IMR-90 (cell line): Measurements from ENCODE around the gene NUAK1. TPM values are rescaled to one million over a fixed set of nuclear protein-coding genes. Genes with fewer than 3 reads are reported as not detected.

ENCODE experiments used
- ATAC-seq: fragments of 200-7000 bp; cut with Tn5 transposase; 2 replicates; pipeline ENCODE4 v1.9.1; 2020; ENCODE audit warnings: low read depth, mild to moderate bottlenecking, moderate library complexity
- BruUV-seq: library from RNA; stranded (reverse); fragments of 400-500 nt; replicated peaks from 2 replicates; lab custom pipeline; 2021; lab: Mats Ljungman, UMichigan
- CTCF ChIA-PET: fragments of 300-600 bp; formaldehyde crosslinking; extraction: SDS; loops from one replicate; lab custom pipeline; 2021; ENCODE audit warnings: antibody characterized with exemption; lab: Yijun Ruan, JAX
- POLR2A ChIA-PET: fragments of 300-600 bp; sonication (Branson Sonifier 250); formaldehyde crosslinking; loops from one replicate; lab custom pipeline; 2022; ENCODE audit warnings: antibody characterized with exemption; ENCODE audit not compliant: unreplicated experiment; lab: Charles Lee
- DNase-seq: peaks from one replicate; pipeline ENCODE4 v3.0.0; 2013
- H2AFZ ChIP-seq: replicated peaks from 2 replicates; pipeline ENCODE3; 2013; ENCODE audit warnings: low read length, mild to moderate bottlenecking; ENCODE audit not compliant: poor library complexity
- H2AK5ac ChIP-seq: 2 replicates; pipeline ENCODE4 v1.6.1; 2013; ENCODE audit warnings: low read depth, low read length, inconsistent platforms
- H2AK9ac ChIP-seq: replicated peaks from 2 replicates; pipeline ENCODE3; 2013; ENCODE audit warnings: mild to moderate bottlenecking, low read depth, low read length, moderate library complexity; ENCODE audit not compliant: poor library complexity
- H2BK120ac ChIP-seq: 2 replicates; pipeline ENCODE4 v1.6.1; 2013; ENCODE audit warnings: low read depth, low read length, inconsistent platforms
- H2BK15ac ChIP-seq: 3 replicates; pipeline ENCODE4 v1.6.1; 2013; ENCODE audit warnings: low read depth, low read length, inconsistent platforms
- H2BK20ac ChIP-seq: 2 replicates; pipeline ENCODE4 v1.6.1; 2013; ENCODE audit warnings: low read depth, mild to moderate bottlenecking, inconsistent platforms, low read length, moderate library complexity
- H2BK5ac ChIP-seq: 2 replicates; pipeline ENCODE4 v1.6.1; 2013; ENCODE audit warnings: mild to moderate bottlenecking, low read depth, low read length, inconsistent platforms; ENCODE audit not compliant: poor library complexity, severe bottlenecking
- H3K14ac ChIP-seq: replicated peaks from 2 replicates; pipeline ENCODE4 v1.6.1; 2013; ENCODE audit warnings: low read depth, low read length, inconsistent platforms
- H3K18ac ChIP-seq: 2 replicates; pipeline ENCODE4 v1.6.1; 2013; ENCODE audit warnings: low read depth, low read length, control low read depth
- H3K23ac ChIP-seq: 2 replicates; pipeline ENCODE4 v1.6.1; 2013; ENCODE audit warnings: low read depth, low read length, inconsistent platforms
- H3K27ac ChIP-seq: 2 replicates; pipeline ENCODE4 v1.5.1; 2013; ENCODE audit warnings: mild to moderate bottlenecking, control low read depth, low read length; ENCODE audit not compliant: insufficient read depth
- H3K27me3 ChIP-seq: 2 replicates; pipeline ENCODE4 v1.6.1; 2013; ENCODE audit warnings: low read length; ENCODE audit not compliant: control insufficient read depth, insufficient read depth
- H3K36me3 ChIP-seq: 2 replicates; pipeline ENCODE4 v1.6.1; 2013; ENCODE audit warnings: low read length, mixed read lengths; ENCODE audit not compliant: control insufficient read depth, insufficient read depth
- H3K4ac ChIP-seq: 2 replicates; pipeline ENCODE4 v1.6.1; 2013; ENCODE audit warnings: low read depth, low read length, inconsistent platforms
- H3K4me1 ChIP-seq: 2 replicates; pipeline ENCODE4 v1.6.1; 2013; ENCODE audit warnings: low read length, mixed read lengths; ENCODE audit not compliant: control insufficient read depth, insufficient read depth
- H3K4me2 ChIP-seq: 2 replicates; pipeline ENCODE4 v1.6.1; 2013; ENCODE audit warnings: low read depth, mild to moderate bottlenecking, control low read depth, low read length, moderate library complexity
- H3K4me3 ChIP-seq: 2 replicates; pipeline ENCODE4 v1.5.1; 2013; ENCODE audit warnings: low read depth, mild to moderate bottlenecking, control low read depth, low read length, moderate library complexity; ENCODE audit not compliant: insufficient read depth
- H3K56ac ChIP-seq: 2 replicates; pipeline ENCODE4 v1.6.1; 2013; ENCODE audit warnings: low read length, inconsistent platforms; ENCODE audit not compliant: insufficient read depth; ENCODE audit errors: extremely low read depth
- H3K79me1 ChIP-seq, 2 experiments: 2 replicates each; pipeline ENCODE4 v1.6.1; 2013; ENCODE audit warnings: low read length in 2 of 2, inconsistent platforms in 1 of 2, low read depth in 1 of 2
- H3K9ac ChIP-seq: 2 replicates; pipeline ENCODE4 v1.6.1; 2013; ENCODE audit warnings: low read depth, low read length, control low read depth
- H3K9me1 ChIP-seq: 2 replicates; pipeline ENCODE4 v1.6.1; 2013; ENCODE audit warnings: low read length, inconsistent platforms; ENCODE audit not compliant: insufficient read depth
- H3K9me3 ChIP-seq: 2 replicates; pipeline ENCODE4 v1.6.1; 2013; ENCODE audit warnings: low read length; ENCODE audit not compliant: control insufficient read depth, insufficient read depth
- H4K20me1 ChIP-seq: 2 replicates; pipeline ENCODE4 v1.6.1; 2013; ENCODE audit warnings: low read length, inconsistent platforms; ENCODE audit not compliant: insufficient read depth
- H4K5ac ChIP-seq: 2 replicates; pipeline ENCODE4 v1.6.1; 2013; ENCODE audit warnings: mild to moderate bottlenecking, low read depth, low read length, control low read depth
- H4K8ac ChIP-seq, 2 experiments: 2 replicates each; pipeline ENCODE4 v1.6.1; 2013; ENCODE audit warnings: low read depth in 2 of 2, low read length in 2 of 2, control low read depth in 1 of 2, inconsistent platforms in 1 of 2
- H4K91ac ChIP-seq: 2 replicates; pipeline ENCODE4 v1.6.1; 2013; ENCODE audit warnings: low read depth, low read length, inconsistent platforms; ENCODE audit not compliant: insufficient read depth
- CHD1 ChIP-seq: IDR thresholded peaks from 2 replicates; pipeline ENCODE4 v1.6.1; 2012; ENCODE audit warnings: low read depth, low read length, improper control_type of control experiment
- RCOR1 ChIP-seq: IDR thresholded peaks from 2 replicates; pipeline ENCODE4 v1.6.1; 2012; ENCODE audit warnings: mild to moderate bottlenecking, low read length, improper control_type of control experiment; ENCODE audit not compliant: insufficient replicate concordance
- WGBS, 2 experiments: methylation state at CpG; one replicate each; pipeline versions ENCODE4 v1.1.5 to v1.1.7; 2013; ENCODE audit warnings: missing lambda C conversion rate in 2 of 2; ENCODE audit not compliant: insufficient read length in 1 of 2; ENCODE audit errors: extremely low coverage in 2 of 2; 5-methylcytosine and 5-hydroxymethylcytosine counted together
- dilution Hi-C: fragments of 300-500 bp; cut with HindIII; formaldehyde crosslinking; loops from one replicate; pipeline ENCODE4 v1.14.3; 2018; ENCODE audit warnings: low sequenced_read_pairs; ENCODE audit not compliant: unreplicated experiment
- in situ Hi-C: fragments of 300-500 bp; cut with MboI; formaldehyde crosslinking; loops from 3 replicates; pipeline ENCODE4 v1.14.3; 2019; ENCODE audit warnings: low sequenced_read_pairs, inconsistent platforms, mixed read lengths
- intact Hi-C: fragments of 100-400 bp; cut with micrococcal nuclease; formaldehyde crosslinking; loops from 2 replicates; pipeline ENCODE4 v1.10.0; 2022
- polyA plus RNA-seq, 3 experiments: library from polyadenylated mRNA; depleted of rRNA; stranded (reverse); fragments of >200 nt; gene quantifications; 2 replicates each; pipeline ENCODE4 v1.2.3, GENCODE V29; 2012; ENCODE audit warnings: low replicate concordance in 1 of 3
- total RNA-seq: library from RNA; depleted of rRNA; stranded (reverse); fragments of >200 nt; gene quantifications from 2 replicates; pipeline ENCODE4 v1.2.3, GENCODE V29; 2012

Gene NUAK1
- total and polyA plus RNA-seq, 2 of the 4 experiments (the other 2 are of a cell fraction), result 4.8 to 8.8 TPM

- TF ChIP-seq RCOR1 (no peak), CHD1 (no peak)
- no peak overlapping the region for H3K14ac ChIP-seq
- no peak overlapping the region for H2BK120ac ChIP-seq
- H3K4ac ChIP-seq, result no peak overlapping the region
- no peak overlapping the region for H3K4me2 ChIP-seq
- no peak overlapping the region for H2BK15ac ChIP-seq
- H3K23ac ChIP-seq, result no peak overlapping the region
- no peak overlapping the region for H2BK20ac ChIP-seq
- H2AK5ac ChIP-seq, result no peak overlapping the region
- H3K9ac ChIP-seq, result no peak overlapping the region
- no peaks in the 10 kb centered on the region for H3K9me3 ChIP-seq
- WGBS, 2 experiments, result no CpG with 5 or more reads among the region's 1 CpG
- intact Hi-C loops, result no loop called here
- no peak overlapping the region for H4K5ac ChIP-seq
- POLR2A ChIA-PET, result no interaction called here
- CTCF ChIA-PET, result no interaction called here
- no peak overlapping the region for H2AK9ac ChIP-seq
- no peak overlapping the region for H3K56ac ChIP-seq
- no TSS peak for BruUV-seq
- H2BK5ac ChIP-seq, result no peak overlapping the region
- no peak for ATAC-seq
- no peaks in the 10 kb centered on the region for H3K4me1 ChIP-seq
- no peak overlapping the region for H4K8ac ChIP-seq
- H2AFZ ChIP-seq, result no peak overlapping the region
- H3K4me3 ChIP-seq, result no peak overlapping the region
- dilution Hi-C loops, result no loop called here
- H4K20me1 ChIP-seq, result no peaks in the 10 kb centered on the region
- H3K27ac ChIP-seq, result no peak overlapping the region
- no peaks in the 10 kb centered on the region for H3K27me3 ChIP-seq
- no peak overlapping the region for H4K91ac ChIP-seq
- H3K9me1 ChIP-seq, result peaks cover 11% of the 10 kb centered on the region; the same call in 1 of the 2 replicates
- no peak overlapping the region for H3K18ac ChIP-seq
- DNase-seq, result no peak
- in situ Hi-C loops, result no loop called here
- H3K79me1 ChIP-seq, result peaks cover 0 to 14% of the 10 kb centered on the region in 2 experiments; a peak in 1 of 4 replicates
- H3K36me3 ChIP-seq, result peaks cover 30% of the 10 kb centered on the region
Measured at GRCh38 chr12:106065506-106065905, 73.2 kb downstream of the NUAK1 start.
